Ramos (cell line): ENCODE data around the gene COL23A1.

Experiments
- in situ Hi-C: fragments of 300-500 bp; cut with MboI; formaldehyde crosslinking; loops from one replicate; pipeline ENCODE4 v1.14.3; 2022; ENCODE audit warnings: low sequenced_read_pairs; ENCODE audit not compliant: unreplicated experiment

Gene COL23A1

DNA sequence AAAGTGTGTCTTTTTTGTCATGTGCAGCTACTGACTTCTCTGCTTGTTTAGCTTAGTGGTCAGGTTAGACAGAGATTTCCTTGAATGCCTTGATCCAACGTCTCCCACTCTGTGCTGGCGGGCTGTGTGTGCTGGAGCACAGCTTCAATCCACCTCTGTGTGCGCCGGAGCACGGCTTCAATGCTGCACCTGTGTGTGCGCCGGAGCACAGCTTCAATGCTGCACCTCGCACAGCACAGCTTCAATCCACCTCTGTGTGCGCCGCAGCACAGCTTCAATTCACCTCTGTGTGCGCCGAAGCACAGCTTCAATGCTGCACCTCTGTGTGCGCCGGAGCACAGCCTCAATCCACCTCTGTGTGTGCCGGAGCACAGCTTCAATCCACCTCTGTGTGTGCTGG lies 288.6 kb downstream of the COL23A1 start:
- in situ Hi-C loops = no loop called here

DNA sequence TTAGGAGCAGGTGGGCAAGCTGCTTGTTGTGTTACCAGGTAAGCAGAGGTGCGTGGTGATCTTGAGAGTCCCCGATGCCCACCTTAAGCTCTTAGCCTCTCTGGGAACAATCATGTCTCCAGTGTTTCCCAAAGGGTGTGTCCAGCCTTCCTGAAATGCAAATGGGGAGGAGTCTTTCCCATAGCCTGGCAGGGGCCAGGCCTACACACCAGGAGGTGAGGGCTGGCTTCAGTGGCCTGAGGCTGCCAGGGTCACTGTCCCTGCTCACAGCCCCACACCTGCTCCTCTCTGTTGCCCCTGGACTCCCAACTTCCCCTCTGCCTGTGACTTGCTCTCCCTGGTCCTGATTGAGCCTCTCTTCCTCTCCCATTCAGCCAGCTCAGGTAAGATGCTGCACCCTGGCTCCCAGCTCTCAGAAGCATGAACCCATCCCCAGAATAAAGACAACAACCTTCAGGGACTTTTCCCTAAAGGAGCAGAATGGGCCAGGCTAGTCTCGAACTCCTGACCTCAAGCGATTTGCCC lies 291.8 kb downstream of the COL23A1 start:
- in situ Hi-C loops = loop anchor here (25.0 kb wide), 1 partner anchor 539 kb away; no protein-coding TSS in a partner anchor

DNA sequence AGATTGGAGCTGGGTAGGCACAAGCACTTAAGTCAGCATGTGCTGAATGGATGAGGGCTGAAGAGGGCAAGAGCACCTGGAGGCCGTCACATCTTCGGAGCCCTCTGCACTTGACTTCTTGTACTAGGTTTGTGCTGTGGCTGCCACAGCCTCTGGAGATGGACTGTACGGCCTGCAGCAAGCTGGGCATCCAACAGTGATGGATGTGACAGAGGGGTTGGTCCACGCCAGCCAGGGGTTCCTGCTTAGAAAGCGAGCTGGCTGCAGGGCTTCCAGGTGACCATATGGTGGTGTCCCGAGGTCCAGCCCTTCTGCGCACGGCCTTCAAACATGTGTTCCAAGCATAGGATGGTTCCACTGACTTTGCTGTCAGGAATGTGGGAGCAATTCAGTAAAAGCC lies 292.4 kb downstream of the COL23A1 start:
- in situ Hi-C loops = loop anchor here (25.0 kb wide), 1 partner anchor 540 kb away; no protein-coding TSS in a partner anchor

DNA sequence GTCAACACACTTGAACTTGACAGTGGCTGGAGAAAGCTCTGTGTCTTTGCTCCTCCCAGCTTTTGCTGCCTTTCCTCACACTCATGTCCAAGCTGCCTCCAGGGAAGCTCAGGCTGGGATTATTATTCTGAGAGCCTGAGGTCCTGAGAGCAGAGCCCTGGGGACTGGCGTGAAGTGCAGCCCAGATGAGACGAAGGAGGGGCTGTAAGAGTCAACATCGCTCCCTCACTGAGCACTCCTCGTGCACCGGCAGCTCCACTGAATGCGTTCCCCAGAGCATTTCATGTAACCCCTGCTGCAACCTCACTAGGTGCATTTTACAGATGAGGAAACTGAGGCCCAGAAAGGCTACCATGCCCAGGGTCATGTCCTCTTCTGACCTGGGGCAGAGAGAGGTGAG lies 294.1 kb downstream of the COL23A1 start:
- in situ Hi-C loops = loop anchor here (25.0 kb wide), 1 partner anchor 541 kb away; no protein-coding TSS in a partner anchor

DNA sequence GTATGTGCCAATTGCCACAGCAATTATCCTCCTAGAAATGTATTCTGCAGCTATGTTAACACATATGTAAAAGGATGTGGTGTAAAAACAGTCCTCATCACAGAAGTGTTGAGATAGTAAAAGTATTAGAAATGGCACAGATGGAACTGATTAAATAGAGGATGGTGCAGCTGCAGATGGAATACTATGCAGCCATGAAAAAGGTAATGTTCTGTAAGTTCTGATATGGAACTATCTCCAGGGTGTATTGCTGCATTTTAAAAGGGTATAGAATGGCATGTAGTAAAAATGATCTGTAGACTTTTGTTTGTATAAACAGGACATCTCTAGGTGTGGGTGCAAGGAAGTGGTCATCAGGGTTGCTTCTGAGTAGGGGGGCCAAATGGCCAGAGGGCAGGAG lies 294.6 kb downstream of the COL23A1 start:
- in situ Hi-C loops = loop anchor here (25.0 kb wide), 1 partner anchor 542 kb away; no protein-coding TSS in a partner anchor

DNA sequence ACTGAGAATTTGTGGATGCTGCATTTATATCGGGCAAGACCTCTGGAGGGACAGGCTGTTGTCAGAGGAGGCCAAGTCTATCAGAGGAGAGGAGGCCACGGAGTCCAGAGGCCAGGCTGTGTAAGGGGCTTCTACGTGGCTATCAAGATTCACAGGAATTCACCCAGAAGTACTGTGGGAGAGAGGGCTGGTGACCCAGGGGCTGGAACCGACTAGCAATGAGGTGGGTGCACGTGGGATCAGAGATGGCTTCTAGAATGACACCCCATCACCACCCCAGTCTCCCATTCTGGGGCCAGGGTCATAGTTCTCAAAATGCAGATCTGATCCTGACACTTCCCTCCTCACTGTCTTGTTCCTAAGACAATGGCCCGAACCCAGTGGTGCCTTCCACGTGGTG lies 296.4 kb downstream of the COL23A1 start:
- in situ Hi-C loops = loop anchor here (25.0 kb wide), 1 partner anchor 543 kb away; no protein-coding TSS in a partner anchor

DNA sequence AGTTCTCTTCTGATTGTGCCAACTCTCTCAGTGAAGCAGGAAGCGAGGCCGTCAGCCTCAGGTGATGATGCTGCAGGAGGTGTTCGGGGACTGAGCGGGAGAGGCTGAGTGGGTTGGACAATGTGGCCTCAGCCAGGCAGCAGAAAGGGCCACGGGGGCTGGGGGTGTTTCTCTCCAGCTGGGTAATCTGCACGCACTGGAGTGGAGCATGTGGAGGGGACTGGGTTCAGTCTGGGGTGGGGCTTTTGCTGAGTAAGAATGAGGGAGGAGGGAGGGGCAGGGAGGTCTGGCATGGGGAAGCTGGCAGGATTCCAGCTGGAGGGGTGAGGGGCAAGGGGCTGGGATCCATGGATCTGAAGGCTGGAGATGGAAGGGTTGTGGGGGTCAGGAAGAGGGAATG lies 296.8 kb downstream of the COL23A1 start:
- in situ Hi-C loops = loop anchor here (25.0 kb wide), 1 partner anchor 544 kb away; no protein-coding TSS in a partner anchor

DNA sequence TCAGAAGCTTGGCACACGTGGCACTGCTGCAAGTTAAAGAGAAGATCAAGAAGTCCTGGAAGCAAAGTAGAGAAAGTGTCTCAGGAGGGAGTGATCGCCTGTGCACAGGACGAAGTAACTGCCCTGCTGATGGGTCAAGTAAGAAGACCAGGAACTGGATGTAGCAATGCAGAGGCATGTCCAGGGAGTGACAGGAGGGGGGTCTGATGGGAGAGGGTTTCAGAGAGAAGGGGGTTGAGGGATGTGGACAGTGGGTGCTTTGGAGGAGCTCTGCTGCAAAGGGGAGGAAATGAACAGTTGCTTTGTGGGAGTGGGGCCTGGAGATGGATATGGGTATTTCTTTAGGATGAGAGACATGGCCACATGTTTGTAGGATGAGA lies 297.4 kb downstream of the COL23A1 start:
- in situ Hi-C loops = loop anchor here (25.0 kb wide), 1 partner anchor 544 kb away; no protein-coding TSS in a partner anchor

DNA sequence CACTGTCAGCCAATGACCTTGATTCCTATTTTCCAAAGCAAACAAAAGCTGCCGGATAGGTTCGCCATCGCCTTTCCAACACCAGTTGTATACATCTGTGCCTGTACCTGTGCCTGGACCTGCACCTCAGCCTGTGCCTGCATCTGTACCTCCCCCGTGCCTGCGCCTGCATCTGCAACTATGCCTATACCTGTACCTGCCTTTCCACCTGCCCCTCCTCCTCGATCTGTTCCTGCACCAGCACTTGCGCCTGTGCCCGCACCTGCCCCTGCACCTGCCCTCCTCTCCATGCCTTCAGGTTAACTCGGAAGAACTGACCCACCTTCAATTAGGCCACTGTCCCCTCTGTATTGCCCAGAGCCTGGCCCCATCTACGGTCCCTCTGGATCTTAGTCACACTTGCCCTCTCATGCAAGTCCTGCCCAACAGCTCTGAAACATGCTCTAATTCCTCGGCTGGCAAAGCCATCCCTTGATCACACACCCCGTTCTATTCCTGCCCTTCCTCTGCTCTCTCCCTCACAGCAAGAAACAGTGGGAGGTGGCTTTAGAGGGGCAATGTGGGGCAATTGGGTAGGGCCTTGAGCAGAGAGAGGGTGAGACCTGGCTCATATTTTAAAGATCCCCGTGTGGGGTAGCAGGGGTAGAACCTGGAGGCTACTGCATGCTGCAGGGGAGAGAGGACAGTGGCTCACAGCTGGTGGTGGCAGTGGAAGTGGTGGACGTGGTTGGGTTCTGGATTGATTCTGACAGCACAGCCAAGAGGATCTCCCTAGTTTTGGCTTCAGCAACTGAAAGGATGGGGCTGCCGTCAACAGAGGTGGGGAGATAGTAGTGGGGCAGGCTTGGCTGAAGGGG lies 298.0 kb downstream of the COL23A1 start:
- in situ Hi-C loops = loop anchor here (25.0 kb wide), 1 partner anchor 545 kb away; no protein-coding TSS in a partner anchor

DNA sequence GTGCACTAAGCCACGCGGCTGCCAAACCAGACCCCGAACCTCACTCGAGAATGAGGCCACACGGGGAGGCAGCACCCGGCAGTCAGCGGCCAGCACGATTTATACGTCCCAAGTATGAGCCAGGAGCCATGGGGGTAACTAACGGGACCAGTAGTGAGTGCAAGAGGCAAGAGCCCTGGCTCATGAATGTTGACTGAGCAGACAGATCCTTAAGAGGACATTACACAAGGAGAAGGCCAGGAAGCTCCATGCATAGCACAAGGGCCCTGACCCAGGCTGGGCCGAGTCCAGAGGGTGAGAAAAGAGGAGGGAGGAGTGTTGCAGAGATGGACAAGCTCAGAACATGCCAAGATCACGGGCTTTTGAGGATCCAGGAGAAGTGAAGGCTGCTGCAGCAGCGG lies 299.0 kb downstream of the COL23A1 start:
- in situ Hi-C loops = loop anchor here (25.0 kb wide), 1 partner anchor 546 kb away; no protein-coding TSS in a partner anchor

DNA sequence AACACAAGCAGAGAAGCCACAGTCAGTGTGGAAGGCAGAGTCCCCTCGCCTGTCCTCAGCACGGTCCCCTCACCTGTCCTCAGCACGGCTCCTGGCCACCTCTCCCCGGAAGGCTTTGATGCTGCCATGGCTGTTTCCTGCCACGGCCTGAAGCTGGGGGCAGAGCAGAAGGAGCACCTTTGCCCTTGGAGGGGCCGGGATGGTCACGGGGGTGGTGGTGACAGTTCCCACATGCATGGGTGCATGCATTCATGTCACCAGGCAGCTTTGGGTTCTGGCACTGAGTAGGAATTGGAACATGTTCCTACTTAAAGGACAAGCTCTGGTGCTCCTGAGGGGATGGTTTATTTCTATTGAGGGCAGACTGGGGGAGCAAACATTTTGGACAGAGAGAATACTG lies 299.8 kb downstream of the COL23A1 start:
- in situ Hi-C loops = loop anchor here (25.0 kb wide), 1 partner anchor 547 kb away; no protein-coding TSS in a partner anchor

DNA sequence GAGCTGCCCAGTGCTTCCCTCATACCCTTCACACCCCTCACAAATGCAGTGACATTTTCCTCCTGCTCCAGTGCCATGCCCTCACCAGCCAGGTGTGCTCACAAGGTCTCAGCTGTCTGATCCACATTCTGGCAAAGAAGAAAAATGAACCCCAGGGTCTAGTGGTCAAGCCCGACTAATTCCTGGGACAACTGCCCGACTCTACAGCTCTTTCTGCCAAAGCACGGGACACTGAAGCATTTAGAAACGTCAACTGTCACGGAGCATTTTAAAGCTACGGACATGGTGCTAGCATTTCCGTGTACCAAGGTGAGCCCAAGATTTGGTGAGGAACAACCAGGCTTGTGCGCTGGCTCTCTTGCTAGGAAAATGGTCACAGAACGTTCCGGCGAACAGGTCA lies 300.8 kb downstream of the COL23A1 start:
- in situ Hi-C loops = loop anchor here (25.0 kb wide), 1 partner anchor 548 kb away; no protein-coding TSS in a partner anchor

DNA sequence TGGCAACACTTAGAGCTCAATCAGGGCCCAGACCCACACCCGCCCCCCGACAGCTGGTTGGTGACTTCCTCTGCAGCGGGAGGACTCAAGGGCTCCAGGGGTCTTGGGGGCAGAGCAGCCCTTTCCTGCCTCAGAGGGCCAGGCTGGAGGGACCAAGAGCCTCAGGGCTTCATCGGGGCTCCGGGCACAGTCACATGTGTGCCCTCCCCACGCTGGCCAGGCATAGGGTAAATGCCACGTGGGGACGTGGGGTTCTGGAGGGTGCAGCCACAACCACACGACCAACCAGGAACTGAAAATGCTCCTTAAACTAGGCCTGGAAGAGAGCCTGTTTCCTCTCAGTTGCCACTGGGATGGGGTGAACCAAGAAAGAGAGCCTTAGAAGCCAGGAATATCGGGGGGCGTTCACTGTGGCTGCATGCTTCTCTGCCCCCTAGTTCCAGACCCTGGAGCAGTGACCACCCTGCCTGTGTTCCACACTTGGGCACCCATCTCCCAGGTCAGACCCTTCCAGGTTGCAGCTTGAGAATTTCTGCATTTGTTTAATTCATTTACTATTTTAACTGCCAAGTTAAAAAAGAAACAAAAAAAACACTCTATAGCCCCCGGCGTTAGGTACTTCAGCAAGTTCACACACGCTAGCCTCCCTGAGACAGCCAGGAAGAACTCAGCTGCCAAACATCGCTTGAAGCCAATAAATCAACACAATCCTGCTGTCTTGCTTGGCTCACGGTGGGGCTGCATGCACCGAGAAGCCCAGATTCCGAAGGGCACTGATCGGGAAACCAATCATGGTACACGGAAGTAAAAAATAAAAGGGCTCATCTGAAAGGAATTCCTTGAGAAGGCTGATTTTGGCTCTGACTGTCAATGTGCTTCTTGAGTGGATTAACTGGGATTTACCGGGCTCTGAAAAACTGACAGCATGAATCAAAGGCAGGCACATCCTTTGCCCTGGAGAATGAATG lies 301.5 kb downstream of the COL23A1 start:
- in situ Hi-C loops = loop anchor here (25.0 kb wide), 1 partner anchor 549 kb away; no protein-coding TSS in a partner anchor

DNA sequence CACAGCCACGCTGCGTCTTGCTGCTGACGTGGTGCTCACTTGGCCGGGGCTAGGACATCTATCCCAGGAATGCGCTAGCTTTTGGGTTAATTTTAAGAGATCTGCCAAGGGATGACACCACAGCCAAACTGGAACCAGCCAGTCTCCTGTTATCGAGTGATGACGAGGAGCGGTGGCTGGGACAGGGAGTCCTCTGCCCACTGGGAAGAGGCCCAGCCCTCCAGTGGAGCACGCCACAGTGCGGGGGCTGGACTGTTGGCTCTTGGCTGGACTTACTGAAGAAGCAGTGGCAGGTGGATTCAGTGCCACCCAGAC lies 302.4 kb downstream of the COL23A1 start:
- in situ Hi-C loops = loop anchor here (25.0 kb wide), 1 partner anchor 550 kb away; no protein-coding TSS in a partner anchor

DNA sequence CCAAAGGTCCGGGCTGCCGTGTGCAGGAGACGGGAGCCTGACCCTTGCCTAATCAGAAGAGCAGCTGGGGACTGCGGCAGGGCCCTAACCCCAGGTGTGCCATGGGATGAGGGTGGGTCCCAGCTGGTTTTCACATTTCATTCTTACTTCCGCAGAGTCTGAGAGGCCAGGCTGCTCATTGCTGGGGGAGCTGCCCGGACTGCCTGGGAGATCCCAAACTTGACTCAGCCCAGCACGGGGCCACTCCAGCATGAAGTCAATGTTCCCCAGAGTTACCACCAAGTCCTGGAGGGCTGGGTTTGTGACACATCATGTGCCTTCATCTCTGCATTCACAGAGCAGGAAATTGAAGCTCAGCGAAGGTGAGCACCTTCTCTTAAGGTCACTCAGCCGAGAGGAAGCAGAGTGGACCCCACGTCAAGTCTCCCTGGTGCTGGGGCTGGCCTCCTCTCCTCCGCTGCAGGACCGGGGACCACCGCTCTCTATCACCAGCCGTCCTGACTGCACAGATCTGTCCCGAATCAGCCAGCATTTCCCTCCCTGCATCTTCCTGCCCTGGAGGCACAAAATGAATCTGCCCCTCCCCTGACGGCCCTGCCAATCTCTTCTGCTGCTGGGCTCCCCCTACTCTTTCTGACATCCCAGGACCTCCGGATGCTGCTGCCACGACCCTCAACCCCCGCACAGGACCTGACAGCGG lies 303.0 kb downstream of the COL23A1 start:
- in situ Hi-C loops = loop anchor here (25.0 kb wide), 1 partner anchor 550 kb away; no protein-coding TSS in a partner anchor

DNA sequence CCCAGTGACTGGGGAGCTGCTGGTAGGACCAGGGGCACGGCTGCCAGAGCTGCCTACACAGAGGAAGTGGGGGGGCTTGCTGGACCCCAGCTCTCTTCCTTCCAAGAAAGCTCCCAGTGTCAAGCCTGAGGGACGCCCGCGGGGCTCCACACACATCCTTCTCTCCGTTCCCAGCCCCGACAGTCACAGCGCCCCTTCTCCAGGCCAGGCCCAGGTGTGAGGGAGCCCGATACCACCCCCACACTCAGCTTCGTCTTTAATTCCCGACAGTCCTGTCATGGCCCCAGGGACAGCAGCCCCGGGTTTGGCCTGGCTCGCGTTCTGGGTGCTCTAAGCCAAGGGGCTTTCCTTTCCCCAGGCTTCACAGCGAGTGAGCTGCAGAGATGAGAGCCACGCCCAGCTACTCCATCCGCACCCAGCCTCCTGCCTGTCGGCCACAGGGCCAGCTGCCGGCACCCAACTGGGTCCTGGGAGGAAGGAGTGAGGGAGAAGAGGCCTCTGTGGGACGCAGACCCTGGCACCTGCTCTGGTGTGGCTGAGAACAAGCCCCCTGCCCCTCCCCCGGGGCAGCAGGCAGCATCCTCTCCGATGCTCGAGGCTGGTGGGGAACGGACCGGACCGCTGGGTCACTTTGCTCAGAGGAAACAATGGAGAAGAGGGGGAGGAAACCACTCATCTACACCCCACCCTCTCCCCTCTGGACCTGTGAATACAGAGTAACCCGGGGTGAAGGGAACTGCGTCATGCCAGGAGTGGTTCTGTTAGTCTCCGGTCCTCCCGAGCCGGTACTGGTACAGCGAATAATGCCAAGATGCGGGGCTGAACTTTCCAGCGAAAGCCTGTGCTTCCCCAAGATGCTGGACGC lies 303.7 kb downstream of the COL23A1 start:
- in situ Hi-C loops = loop anchor here (25.0 kb wide), 1 partner anchor 551 kb away; no protein-coding TSS in a partner anchor

DNA sequence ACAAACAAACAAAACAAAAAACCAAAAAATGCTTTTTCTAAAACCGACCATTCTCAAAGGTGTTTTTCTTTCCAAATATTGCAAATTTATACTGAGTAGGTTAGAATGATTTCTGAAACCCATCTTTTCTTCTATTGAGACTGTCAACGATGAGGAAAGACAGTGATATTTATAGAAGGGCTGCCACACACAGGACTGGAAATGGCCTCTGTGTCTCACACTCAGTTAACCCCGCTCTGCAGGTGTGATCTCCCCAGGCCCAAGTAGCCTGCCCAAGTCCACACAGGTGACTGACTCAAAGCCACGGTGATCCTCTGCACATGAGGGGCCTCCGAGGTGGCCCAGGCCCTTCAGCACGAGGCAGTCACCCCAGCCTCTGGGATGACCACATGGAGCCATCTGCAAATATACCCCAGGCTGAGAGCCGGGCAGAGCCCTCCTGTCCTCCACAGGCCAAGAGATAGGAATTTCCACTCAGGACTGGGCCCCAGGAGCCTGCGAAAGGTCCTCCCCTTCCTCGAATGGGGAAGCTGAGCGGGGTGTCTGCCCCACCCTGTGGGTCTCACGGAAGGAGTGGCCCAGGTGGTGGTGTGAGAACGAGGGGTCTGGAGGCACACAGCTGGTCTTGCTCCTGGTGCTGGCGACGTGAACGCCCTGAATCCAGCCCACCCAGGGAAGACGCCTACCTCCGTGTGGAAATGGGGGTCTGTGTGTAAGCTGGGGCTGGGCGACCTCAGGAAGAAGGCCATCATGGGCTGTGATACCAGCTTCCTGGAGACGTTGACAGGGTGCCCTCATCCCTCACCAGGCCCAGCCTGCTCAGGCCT lies 304.6 kb downstream of the COL23A1 start:
- in situ Hi-C loops = loop anchor here (25.0 kb wide), 1 partner anchor 552 kb away; no protein-coding TSS in a partner anchor
